GM12878 (cell line): Measurements from ENCODE around the gene ANAPC5. TPM values are rescaled to one million over a fixed set of nuclear protein-coding genes. Genes with fewer than 3 reads are reported as not detected.

Experiments used
- GATAD2B ChIP-seq: fragments of 450-650 bp; conservative IDR thresholded peaks from 2 replicates; pipeline ENCODE4 v1.6.1; 2017; ENCODE audit warnings: low read depth, mild to moderate bottlenecking, moderate library complexity
- IKZF1 ChIP-seq: fragments of 450-650 bp; conservative IDR thresholded peaks from 2 replicates; pipeline ENCODE4 v1.6.1; 2017; ENCODE audit warnings: antibody characterized with exemption, mild to moderate bottlenecking
- MEF2A ChIP-seq: IDR thresholded peaks from 2 replicates; pipeline ENCODE4 v1.6.1; 2011; ENCODE audit warnings: low read depth, mild to moderate bottlenecking, low read length, moderate library complexity; ENCODE audit not compliant: insufficient read depth
- NR2F1 ChIP-seq: fragments of 450-650 bp; conservative IDR thresholded peaks from 2 replicates; pipeline ENCODE4 v1.6.1; 2017; ENCODE audit warnings: mild to moderate bottlenecking
- POU2F2 ChIP-seq: IDR thresholded peaks from 3 replicates; pipeline ENCODE4 v1.6.1; 2011; ENCODE audit warnings: low read depth, mild to moderate bottlenecking, low read length, borderline replicate concordance
- SUZ12 ChIP-seq: fragments of 200-600 bp; sonication (generic); IDR thresholded peaks from one replicate; pipeline ENCODE4 v1.6.1; 2018; ENCODE audit warnings: antibody characterized with exemption, mild to moderate bottlenecking; ENCODE audit not compliant: unreplicated experiment
- WRNIP1 ChIP-seq: IDR thresholded peaks from 2 replicates; pipeline ENCODE4 v1.6.1; 2011; ENCODE audit warnings: low read depth, low read length, improper control_type of control experiment, borderline replicate concordance
- ZBTB40 ChIP-seq: fragments of 450-650 bp; IDR thresholded peaks from 2 replicates; pipeline ENCODE4 v1.6.1; 2016; ENCODE audit warnings: mild to moderate bottlenecking, moderate library complexity, borderline replicate concordance
- polyA plus RNA-seq, 11 experiments: library from polyadenylated mRNA; depleted of rRNA in 4 of 11; unstranded in 6 of 11; stranded (reverse) in 5 of 11; fragments of >200 nt; fragmentation: Nextera tagmentation in 4 of 11; fragmentation: Illumina TruSeq in 1 of 11; extraction: Ambion mirVana in 4 of 11; extraction: Trizol in 1 of 11; gene quantifications; 1 replicate in 1 of 11; 2 replicates in 10 of 11; pipeline versions ENCODE4 v1.2.1 to v1.2.3, GENCODE V29; 2011 to 2016; ENCODE audit warnings: inconsistent platforms in 2 of 11, missing spikeins in 2 of 11, low read depth in 1 of 11
- total RNA-seq, 4 experiments: library from RNA; depleted of rRNA in 3 of 4; stranded (reverse); fragments of >200 nt in 3 of 4; fragmentation: Illumina TruSeq in 1 of 4; extraction: Trizol in 1 of 4; gene quantifications; 2 replicates each; pipeline versions ENCODE4 v1.2.1 to v1.2.3, GENCODE V29; 2013 to 2021
- TF ChIP-seq, protein P1 (sequence below): fragments of 450-650 bp; IDR thresholded peaks from 2 replicates; pipeline ENCODE4 v1.6.1; 2017; ENCODE audit warnings: antibody characterized with exemption, mild to moderate bottlenecking, moderate library complexity
- TF ChIP-seq, protein P2 (sequence below): IDR thresholded peaks from 2 replicates; pipeline ENCODE4 v1.6.1; 2012; ENCODE audit warnings: low read length, inconsistent platforms
- TF ChIP-seq, protein P3 (sequence below): fragments of 450-650 bp; IDR thresholded peaks from 2 replicates; pipeline ENCODE4 v1.6.1; 2016; ENCODE audit warnings: mild to moderate bottlenecking
- TF ChIP-seq, protein P4 (sequence below): IDR thresholded peaks from 2 replicates; pipeline ENCODE4 v1.6.1; 2012; ENCODE audit warnings: low read depth, low read length, improper control_type of control experiment
- TF ChIP-seq, protein P5 (sequence below): fragments of 450-650 bp; IDR thresholded peaks from 2 replicates; pipeline ENCODE4 v1.6.1; 2017; ENCODE audit warnings: mild to moderate bottlenecking, moderate library complexity

The ANAPC5 gene
- total and polyA plus RNA-seq, 10 of the 15 experiments (the other 5 are each of a cell fraction or from before 2014, with no cell fraction given): 102 to 227 (median 166) TPM

DNA sequence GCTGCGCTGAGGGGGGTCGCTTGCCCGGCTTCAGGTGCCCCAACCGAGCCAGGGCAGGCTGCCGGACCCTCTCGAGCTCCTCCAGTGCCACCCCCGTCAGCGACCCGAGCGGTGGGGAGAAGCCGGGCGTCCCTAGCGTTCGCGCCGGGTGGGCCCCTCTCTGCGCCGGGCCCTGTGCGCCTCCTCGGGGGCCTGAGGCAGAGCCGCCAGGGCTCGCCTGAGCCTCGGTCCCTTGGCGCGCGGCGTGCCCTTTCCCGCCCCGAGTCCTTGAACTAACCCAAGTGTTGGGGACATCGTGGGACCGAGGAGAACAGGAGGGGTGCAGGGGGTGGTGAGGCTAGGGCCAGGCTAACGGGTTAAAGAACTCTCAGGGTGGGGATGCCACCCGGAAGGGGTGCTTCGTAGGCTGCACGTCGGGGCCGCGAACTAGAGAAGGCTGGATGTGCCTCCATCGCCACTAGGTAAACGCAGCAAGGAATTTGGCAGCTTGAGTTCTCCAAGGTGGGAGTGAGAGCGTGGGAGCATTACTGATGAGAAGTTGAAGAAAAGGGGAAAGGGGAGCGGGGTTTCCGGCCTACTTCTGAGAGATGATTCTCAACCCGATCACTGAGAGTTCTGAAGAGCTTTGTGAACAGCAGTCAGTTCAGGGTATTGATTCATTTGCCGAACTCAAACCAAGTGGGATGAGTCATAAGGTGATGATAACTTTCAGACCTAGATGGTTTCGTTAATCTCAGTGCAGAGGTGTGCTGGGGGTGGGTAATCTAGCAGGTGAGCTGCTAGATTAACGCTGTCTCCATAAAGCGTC, 48.3 kb upstream of the ANAPC5 start (continued):
- TF ChIP-seq, protein P1, sequence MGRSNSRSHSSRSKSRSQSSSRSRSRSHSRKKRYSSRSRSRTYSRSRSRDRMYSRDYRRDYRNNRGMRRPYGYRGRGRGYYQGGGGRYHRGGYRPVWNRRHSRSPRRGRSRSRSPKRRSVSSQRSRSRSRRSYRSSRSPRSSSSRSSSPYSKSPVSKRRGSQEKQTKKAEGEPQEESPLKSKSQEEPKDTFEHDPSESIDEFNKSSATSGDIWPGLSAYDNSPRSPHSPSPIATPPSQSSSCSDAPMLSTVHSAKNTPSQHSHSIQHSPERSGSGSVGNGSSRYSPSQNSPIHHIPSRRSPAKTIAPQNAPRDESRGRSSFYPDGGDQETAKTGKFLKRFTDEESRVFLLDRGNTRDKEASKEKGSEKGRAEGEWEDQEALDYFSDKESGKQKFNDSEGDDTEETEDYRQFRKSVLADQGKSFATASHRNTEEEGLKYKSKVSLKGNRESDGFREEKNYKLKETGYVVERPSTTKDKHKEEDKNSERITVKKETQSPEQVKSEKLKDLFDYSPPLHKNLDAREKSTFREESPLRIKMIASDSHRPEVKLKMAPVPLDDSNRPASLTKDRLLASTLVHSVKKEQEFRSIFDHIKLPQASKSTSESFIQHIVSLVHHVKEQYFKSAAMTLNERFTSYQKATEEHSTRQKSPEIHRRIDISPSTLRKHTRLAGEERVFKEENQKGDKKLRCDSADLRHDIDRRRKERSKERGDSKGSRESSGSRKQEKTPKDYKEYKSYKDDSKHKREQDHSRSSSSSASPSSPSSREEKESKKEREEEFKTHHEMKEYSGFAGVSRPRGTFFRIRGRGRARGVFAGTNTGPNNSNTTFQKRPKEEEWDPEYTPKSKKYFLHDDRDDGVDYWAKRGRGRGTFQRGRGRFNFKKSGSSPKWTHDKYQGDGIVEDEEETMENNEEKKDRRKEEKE: no peak
- no peak for TF ChIP-seq WRNIP1
- no peak for TF ChIP-seq GATAD2B
- TF ChIP-seq, protein P2, sequence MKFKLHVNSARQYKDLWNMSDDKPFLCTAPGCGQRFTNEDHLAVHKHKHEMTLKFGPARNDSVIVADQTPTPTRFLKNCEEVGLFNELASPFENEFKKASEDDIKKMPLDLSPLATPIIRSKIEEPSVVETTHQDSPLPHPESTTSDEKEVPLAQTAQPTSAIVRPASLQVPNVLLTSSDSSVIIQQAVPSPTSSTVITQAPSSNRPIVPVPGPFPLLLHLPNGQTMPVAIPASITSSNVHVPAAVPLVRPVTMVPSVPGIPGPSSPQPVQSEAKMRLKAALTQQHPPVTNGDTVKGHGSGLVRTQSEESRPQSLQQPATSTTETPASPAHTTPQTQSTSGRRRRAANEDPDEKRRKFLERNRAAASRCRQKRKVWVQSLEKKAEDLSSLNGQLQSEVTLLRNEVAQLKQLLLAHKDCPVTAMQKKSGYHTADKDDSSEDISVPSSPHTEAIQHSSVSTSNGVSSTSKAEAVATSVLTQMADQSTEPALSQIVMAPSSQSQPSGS: peak; percentile 45
- TF ChIP-seq, protein P3, sequence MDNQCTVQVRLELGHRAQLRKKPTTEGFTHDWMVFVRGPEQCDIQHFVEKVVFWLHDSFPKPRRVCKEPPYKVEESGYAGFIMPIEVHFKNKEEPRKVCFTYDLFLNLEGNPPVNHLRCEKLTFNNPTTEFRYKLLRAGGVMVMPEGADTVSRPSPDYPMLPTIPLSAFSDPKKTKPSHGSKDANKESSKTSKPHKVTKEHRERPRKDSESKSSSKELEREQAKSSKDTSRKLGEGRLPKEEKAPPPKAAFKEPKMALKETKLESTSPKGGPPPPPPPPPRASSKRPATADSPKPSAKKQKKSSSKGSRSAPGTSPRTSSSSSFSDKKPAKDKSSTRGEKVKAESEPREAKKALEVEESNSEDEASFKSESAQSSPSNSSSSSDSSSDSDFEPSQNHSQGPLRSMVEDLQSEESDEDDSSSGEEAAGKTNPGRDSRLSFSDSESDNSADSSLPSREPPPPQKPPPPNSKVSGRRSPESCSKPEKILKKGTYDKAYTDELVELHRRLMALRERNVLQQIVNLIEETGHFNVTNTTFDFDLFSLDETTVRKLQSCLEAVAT: no peak
- TF ChIP-seq, protein P4, sequence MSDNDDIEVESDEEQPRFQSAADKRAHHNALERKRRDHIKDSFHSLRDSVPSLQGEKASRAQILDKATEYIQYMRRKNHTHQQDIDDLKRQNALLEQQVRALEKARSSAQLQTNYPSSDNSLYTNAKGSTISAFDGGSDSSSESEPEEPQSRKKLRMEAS: 0 out of 2 replicates have a peak, but pooled peaks have one; percentile 41
- TF ChIP-seq IKZF1: peak; percentile 35; the same call in 1 of the 2 replicates
- TF ChIP-seq, protein P5, sequence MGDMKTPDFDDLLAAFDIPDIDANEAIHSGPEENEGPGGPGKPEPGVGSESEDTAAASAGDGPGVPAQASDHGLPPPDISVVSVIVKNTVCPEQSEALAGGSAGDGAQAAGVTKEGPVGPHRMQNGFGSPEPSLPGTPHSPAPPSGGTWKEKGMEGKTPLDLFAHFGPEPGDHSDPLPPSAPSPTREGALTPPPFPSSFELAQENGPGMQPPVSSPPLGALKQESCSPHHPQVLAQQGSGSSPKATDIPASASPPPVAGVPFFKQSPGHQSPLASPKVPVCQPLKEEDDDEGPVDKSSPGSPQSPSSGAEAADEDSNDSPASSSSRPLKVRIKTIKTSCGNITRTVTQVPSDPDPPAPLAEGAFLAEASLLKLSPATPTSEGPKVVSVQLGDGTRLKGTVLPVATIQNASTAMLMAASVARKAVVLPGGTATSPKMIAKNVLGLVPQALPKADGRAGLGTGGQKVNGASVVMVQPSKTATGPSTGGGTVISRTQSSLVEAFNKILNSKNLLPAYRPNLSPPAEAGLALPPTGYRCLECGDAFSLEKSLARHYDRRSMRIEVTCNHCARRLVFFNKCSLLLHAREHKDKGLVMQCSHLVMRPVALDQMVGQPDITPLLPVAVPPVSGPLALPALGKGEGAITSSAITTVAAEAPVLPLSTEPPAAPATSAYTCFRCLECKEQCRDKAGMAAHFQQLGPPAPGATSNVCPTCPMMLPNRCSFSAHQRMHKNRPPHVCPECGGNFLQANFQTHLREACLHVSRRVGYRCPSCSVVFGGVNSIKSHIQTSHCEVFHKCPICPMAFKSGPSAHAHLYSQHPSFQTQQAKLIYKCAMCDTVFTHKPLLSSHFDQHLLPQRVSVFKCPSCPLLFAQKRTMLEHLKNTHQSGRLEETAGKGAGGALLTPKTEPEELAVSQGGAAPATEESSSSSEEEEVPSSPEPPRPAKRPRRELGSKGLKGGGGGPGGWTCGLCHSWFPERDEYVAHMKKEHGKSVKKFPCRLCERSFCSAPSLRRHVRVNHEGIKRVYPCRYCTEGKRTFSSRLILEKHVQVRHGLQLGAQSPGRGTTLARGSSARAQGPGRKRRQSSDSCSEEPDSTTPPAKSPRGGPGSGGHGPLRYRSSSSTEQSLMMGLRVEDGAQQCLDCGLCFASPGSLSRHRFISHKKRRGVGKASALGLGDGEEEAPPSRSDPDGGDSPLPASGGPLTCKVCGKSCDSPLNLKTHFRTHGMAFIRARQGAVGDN: no peak
- TF ChIP-seq POU2F2: no peak
- no peak for TF ChIP-seq SUZ12
- TF ChIP-seq NR2F1: 0 out of 2 replicates have a peak, but pooled peaks have one; percentile 27
- TF ChIP-seq ZBTB40: no peak
- TF ChIP-seq MEF2A: no peak
